Small intestine (tissue), 7 donors: ENCODE measurements around the gene MAPK1IP1L. TPM values are rescaled to one million over a fixed set of nuclear protein-coding genes. Genes with fewer than 3 reads are reported as not detected.
"Not testable (repeated sequence)": the region's sequence is repeated elsewhere in the genome, so short reads cannot be mapped to it uniquely, and the experiment has no call there.

Source experiments
- DNase-seq, 2 donors: peaks; one replicate each; pipeline versions ENCODE4 v3.0.0 to v3.0.0-alpha.2; 2013
- FAIRE-seq: peaks from 2 replicates; lab custom pipeline; 2012; peaks lifted over from hg19 to GRCh38; lab: Jason Lieb, UNC
- H3K27ac ChIP-seq, 3 donors: one replicate each; pipeline ENCODE4 v1.5.1; 2013; ENCODE audit warnings: low read length in 2 of 3, mild to moderate bottlenecking in 2 of 3, control low read depth in 1 of 3, inconsistent platforms in 1 of 3, low read depth in 1 of 3, moderate library complexity in 1 of 3
- H3K27me3 ChIP-seq, 3 donors: one replicate each; pipeline ENCODE4 v1.6.1; 2013; ENCODE audit warnings: low read length in 3 of 3, inconsistent platforms in 1 of 3; ENCODE audit not compliant: control insufficient read depth in 3 of 3, insufficient read depth in 3 of 3
- H3K36me3 ChIP-seq, 3 donors: one replicate each; pipeline ENCODE4 v1.6.1; 2013; ENCODE audit warnings: low read length in 3 of 3, inconsistent platforms in 1 of 3, low read depth in 1 of 3, mild to moderate bottlenecking in 1 of 3, moderate library complexity in 1 of 3; ENCODE audit not compliant: control insufficient read depth in 3 of 3, insufficient read depth in 2 of 3
- H3K4me1 ChIP-seq, 3 donors: one replicate each; pipeline ENCODE4 v1.6.1; 2013; ENCODE audit warnings: low read length in 2 of 3, inconsistent platforms in 1 of 3, low read depth in 1 of 3, mild to moderate bottlenecking in 1 of 3, moderate library complexity in 1 of 3; ENCODE audit not compliant: control insufficient read depth in 3 of 3, insufficient read depth in 2 of 3
- H3K4me3 ChIP-seq, 3 donors: one replicate each; pipeline ENCODE4 v1.5.1; 2013; ENCODE audit warnings: low read length in 3 of 3, control low read depth in 1 of 3, inconsistent platforms in 1 of 3, low read depth in 1 of 3, mild to moderate bottlenecking in 1 of 3, moderate library complexity in 1 of 3
- H3K9me3 ChIP-seq, 2 donors: one replicate each; pipeline ENCODE4 v1.6.1; 2013; ENCODE audit warnings: low read depth in 1 of 2, low read length in 1 of 2; ENCODE audit not compliant: control insufficient read depth in 2 of 2, insufficient read depth in 1 of 2
- WGBS, 3 donors: extraction: QIAGEN DNeasy Blood & Tissue Kit; methylation state at CpG; one replicate each; pipeline ENCODE4 v1.1.7; 2013; 5-methylcytosine and 5-hydroxymethylcytosine counted together
- polyA plus RNA-seq, 4 donors: library from polyadenylated mRNA; stranded (reverse) in 3 of 4; unstranded in 1 of 4; fragments of 200-250 nt in 3 of 4; fragments of 120-200 nt in 1 of 4; gene quantifications; one replicate each; pipeline versions ENCODE4 v1.2.1 to v1.2.3, GENCODE V29; 2013
- donor health status: healthy with polysubstance abuse.
- donor health status: control.
- donor health status: control.
- donor health status: Bipolar disorder and iron deficiency.
- donor health status: healthy.

MAPK1IP1L gene
- polyA plus RNA-seq, 4 donors = 24.3 to 80.6 (median 31.4) TPM

DNA sequence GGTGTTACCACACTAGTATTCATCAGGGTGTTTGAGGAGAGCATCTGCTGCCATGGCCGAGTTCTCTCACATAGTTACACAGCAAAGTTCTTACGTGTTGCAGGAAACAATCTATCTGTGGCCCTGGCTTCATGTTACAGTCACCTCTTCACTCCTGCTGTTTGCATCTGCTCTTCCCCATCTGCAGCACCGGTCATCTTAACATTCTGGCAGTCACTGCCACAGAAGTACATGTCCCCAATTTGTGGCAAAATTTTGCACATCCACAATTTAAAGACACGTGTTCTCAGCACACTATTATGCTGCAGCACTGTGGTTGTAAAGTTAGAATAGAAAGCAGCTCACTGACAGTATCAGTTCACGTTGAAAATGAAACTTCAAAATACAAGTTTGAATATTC lies 23.2 kb downstream of the MAPK1IP1L start:
- peaks cover 0 to 20% (median 0%) of the 10 kb centered on the region in 3 donors for H3K4me1 ChIP-seq
- no peak for DNase-seq
- no peak overlapping the region for H3K4me3 ChIP-seq
- WGBS, 3 donors = 20 to 30% (median 27%) methylated on average over 5 of the region's 5 CpGs
- H3K9me3 ChIP-seq = no peaks in the 10 kb centered on the region
- H3K27ac ChIP-seq = peak overlapping the region in 1 of 3 donors; percentile 53
- FAIRE-seq = no peak
- no peaks in the 10 kb centered on the region for H3K27me3 ChIP-seq
- H3K36me3 ChIP-seq = no peaks in the 10 kb centered on the region

DNA sequence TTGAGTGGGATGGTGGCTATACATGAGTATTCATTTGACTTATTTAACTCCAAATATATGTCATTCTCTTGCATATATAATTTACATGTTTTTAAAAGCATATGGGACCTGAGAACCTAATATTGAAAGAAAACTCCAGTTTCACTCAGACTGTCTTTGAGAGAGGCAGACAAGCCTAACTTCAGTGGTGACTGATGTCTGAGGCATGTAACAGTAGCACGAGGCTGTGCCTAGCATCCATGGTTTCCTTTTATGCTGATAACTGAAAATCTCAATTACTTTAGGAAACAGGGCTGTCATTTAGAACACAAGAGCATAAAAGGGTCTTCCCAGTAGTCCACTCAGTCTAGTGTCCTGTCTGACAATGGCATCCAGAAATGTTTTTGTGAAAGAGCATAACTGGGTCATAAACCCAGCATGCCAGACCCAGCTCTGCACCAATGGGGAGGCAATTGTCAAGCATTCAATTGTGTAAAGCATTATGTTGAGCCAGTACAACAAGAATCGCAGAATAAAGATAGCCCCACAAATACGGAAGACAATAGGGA lies 24.3 kb downstream of the MAPK1IP1L start:
- peak overlapping the region in 1 of 3 donors; percentile 46 for H3K27ac ChIP-seq
- no peaks in the 10 kb centered on the region for H3K27me3 ChIP-seq
- 86 to 90% (median 87%) methylated on average over 3 of the region's 3 CpGs for WGBS, 3 donors
- FAIRE-seq = no peak
- no peaks in the 10 kb centered on the region for H3K9me3 ChIP-seq
- DNase-seq = no peak
- peaks cover 0 to 20% (median 0%) of the 10 kb centered on the region in 3 donors for H3K4me1 ChIP-seq
- no peak overlapping the region for H3K4me3 ChIP-seq
- no peaks in the 10 kb centered on the region for H3K36me3 ChIP-seq

DNA sequence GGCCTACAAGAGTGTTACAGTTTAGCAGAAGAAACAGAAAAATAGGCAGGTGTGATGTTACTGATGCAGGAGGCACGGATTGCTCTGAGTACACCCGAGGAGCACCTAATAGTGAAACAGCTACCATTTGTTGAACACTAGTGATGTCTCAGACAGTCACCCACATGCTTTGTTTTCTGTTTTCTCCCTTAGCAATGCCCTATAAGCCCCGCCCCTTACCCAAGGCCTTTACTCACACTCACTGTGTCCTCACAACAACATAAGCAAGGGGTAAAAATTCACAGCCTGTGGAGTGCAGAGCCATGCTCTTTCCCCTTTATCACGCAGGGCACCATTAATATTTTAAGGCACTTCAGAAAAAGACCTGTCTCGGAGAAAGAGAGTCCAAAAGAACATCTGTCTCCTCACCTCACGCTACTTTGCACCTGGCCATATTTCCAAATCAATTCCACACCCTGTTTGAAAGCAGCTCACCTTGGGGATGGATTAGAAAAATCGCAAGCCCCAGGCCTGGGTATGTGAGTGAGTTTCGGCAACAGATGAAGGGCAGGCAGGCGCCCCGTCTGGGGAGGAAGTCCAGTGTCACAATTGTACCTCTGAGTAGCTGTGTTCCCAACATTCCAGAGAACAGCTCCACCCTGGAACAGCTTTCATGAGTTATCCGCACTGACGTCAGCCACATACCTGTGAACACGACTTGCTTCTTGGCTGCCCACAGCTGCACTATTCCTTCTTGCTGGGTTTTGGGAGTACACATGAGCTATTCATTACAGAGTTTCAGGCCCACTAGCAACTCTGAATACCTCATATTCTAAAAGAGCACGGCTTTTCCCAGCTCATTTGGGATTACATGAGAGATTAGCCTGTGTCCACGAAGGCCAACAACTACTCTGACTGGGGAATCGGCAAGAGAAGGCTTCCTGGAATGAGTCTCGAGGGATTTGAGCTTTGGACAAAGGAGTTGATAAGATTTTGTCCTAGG lies 26.0 kb downstream of the MAPK1IP1L start:
- H3K9me3 ChIP-seq = no peaks in the 10 kb centered on the region
- 24 to 62% (median 39%) methylated on average over 17 of the region's 17 CpGs for WGBS, 3 donors
- no peak overlapping the region for H3K4me3 ChIP-seq
- no peak for FAIRE-seq
- H3K36me3 ChIP-seq = no peaks in the 10 kb centered on the region
- peaks cover 0 to 20% (median 0%) of the 10 kb centered on the region in 3 donors for H3K4me1 ChIP-seq
- H3K27ac ChIP-seq = peak overlapping the region; percentile 89 to 97 (median 92)
- peak; percentile 91 to 98 for DNase-seq
- H3K27me3 ChIP-seq = no peaks in the 10 kb centered on the region

DNA sequence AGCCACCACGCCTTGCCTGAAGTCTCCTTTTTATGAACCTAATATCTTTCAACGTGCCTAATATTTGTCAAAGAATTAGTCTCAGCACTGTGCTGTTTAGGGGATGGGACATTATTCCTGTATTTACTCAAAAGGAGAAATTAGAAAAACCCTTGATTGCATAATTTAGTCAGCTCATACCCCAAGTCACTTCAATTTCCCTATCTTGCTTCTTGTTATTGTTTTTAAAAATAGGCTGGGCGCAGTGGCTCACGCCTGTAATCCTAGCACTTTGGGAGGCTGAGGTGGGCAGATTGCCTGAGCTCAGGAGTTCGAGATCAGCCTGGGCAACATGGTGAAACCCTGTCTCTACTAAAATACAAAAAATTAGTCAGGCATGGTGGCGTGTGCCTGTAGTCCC lies 28.5 kb downstream of the MAPK1IP1L start:
- H3K27ac ChIP-seq, H3K4me3 ChIP-seq, H3K36me3 ChIP-seq, FAIRE-seq, H3K9me3 ChIP-seq, H3K27me3 ChIP-seq, DNase-seq: not testable (repeated sequence)
- WGBS, 3 donors = 82 to 85% (median 83%) methylated on average over 6 of the region's 6 CpGs
- peaks cover 0 to 23% (median 0%) of the 10 kb centered on the region in 3 donors for H3K4me1 ChIP-seq

DNA sequence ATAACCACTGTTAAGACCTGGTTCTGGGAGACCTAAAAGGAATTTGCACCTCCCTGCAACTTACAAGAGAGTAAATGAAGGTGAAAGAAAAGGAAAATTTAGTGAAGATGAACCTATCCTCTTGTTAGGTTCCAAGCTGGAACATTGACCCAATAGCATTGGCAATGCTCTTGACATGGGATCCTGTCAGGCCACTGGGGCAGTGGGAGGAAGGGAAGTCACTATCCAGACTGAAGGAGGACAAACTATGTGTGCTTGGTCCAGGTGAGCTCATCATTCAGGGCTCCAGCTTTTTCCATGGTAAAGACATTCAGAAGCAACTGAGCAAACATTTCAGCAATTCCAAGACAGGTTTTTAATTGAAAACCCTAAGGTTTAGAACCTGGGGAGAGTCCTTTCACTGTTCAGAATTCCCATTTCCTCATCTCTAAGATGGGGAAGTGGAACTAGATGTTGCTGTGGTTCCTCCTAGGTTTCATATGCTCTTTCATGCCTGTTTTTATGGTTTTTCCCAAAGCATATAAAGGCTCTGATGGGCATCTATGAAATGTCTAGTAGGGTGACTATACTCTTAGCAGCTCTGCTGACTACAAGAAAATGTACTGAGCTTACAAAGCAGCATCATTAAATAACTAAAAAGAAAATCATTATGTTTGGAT lies 33.1 kb downstream of the MAPK1IP1L start:
- Histone ChIP-seq H3K27me3 (no peaks in the 10 kb centered on the region), H3K4me3 (no peak overlapping the region), H3K4me1 (peaks cover 0 to 14% (median 0%) of the 10 kb centered on the region in 3 donors), H3K27ac (peak overlapping the region in 1 of 3 donors; percentile 67), H3K36me3 (peaks cover 0 to 4% (median 0%) of the 10 kb centered on the region in 3 donors), H3K9me3 (no peaks in the 10 kb centered on the region)
- no peak for FAIRE-seq
- DNase-seq = no peak

DNA sequence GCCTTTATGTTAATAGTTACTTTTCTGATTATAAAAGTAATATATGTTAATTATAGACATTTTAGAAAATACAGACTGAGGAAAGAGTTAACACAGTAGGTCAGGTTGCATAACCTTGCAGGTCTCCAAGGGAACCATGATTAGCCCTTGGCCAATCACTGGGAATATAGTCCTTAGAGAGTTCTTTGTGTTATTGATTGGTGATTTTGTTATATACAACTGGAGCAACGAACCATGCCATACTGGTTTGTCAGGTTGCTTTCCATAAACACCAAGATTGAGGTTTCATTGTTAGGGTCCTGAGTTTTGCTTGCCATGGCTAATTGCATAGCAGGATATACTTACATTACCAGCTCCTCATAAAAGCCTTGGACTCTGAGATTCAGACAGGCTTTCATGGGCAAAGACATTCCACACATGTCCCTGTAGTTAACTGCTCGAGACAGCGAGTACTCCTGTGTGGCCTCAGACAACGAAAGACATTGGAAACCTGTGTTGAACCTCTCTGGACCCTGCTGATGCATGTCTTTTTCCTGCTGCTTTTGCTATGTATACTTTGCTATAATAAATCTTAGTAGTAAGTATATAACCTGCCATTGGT lies 33.7 kb downstream of the MAPK1IP1L start:
- Histone ChIP-seq H3K4me1 (peaks cover 0 to 14% (median 0%) of the 10 kb centered on the region in 3 donors), H3K27me3 (no peaks in the 10 kb centered on the region), H3K9me3 (no peaks in the 10 kb centered on the region), H3K36me3 (peaks cover 0 to 4% (median 0%) of the 10 kb centered on the region in 3 donors), H3K27ac (peak overlapping the region in 1 of 3 donors; percentile 67), H3K4me3 (no peak overlapping the region)
- peak; percentile 54 to 84 for DNase-seq
- WGBS, 3 donors = 37 to 63% (median 39%) methylated on average over 4 of the region's 4 CpGs
- FAIRE-seq = no peak

DNA sequence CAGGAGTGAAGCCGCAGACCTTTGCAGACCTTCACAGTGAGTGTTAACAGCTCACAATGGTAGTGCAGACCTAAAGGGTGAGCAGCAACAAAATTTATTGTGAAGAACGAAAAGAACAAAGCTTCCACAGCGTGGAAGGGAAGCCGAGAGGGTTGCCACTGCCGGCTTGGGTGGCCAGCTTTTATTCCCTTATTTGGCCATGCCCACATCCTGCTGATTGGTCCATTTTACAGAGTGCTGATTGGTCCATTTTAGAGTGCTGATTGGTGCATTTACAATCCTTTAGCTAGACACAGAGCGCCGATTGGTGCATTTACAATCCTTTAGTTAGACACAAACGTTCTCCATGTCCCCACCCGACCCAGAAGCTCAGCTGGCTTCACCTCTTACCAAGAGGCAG lies 35.5 kb downstream of the MAPK1IP1L start:
- Histone ChIP-seq H3K9me3 (no peaks in the 10 kb centered on the region), H3K27ac (no peak overlapping the region), H3K4me3 (no peak overlapping the region), H3K4me1 (peaks cover 0 to 22% (median 3%) of the 10 kb centered on the region in 3 donors), H3K36me3 (peaks cover 0 to 4% (median 0%) of the 10 kb centered on the region in 3 donors), H3K27me3 (no peaks in the 10 kb centered on the region)
- no peak for FAIRE-seq
- 88 to 94% (median 93%) methylated on average over 9 of the region's 9 CpGs for WGBS, 3 donors
- DNase-seq = no peak

DNA sequence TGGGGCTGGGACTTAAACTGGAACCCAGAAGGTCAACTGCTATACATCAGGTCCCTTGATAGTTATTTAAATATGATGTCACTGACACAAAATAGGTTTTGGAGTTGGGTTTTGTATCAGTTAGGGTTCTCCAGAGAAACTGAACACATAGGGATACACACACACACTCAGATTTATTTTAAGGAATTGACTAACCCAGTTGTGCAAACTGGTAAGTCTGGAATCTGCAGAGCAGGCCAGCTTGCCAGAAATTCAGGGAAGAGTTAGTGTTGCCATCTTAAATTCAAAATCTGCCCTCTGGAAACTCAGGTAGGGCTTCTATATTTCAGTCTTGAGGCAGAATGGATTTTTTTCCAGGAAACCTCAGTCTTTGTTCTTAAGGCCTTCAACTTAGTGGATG lies 36.9 kb downstream of the MAPK1IP1L start:
- no peak for FAIRE-seq
- H3K36me3 ChIP-seq = peaks cover 0 to 4% (median 0%) of the 10 kb centered on the region in 3 donors
- H3K4me3 ChIP-seq = no peak overlapping the region
- H3K27ac ChIP-seq = no peak overlapping the region
- no peaks in the 10 kb centered on the region for H3K9me3 ChIP-seq
- peaks cover 0 to 31% (median 5%) of the 10 kb centered on the region in 3 donors for H3K4me1 ChIP-seq
- no peak for DNase-seq
- H3K27me3 ChIP-seq = no peaks in the 10 kb centered on the region
